Esophagus (tissue), 2 donors: ENCODE measurements around the gene EPN3. TPM values are rescaled to one million over a fixed set of nuclear protein-coding genes. Genes with fewer than 3 reads are reported as not detected.
A peak's percentile ranks its signal among the peaks of the same experiment; 100 is the strongest.

Source experiments
- H3K27ac ChIP-seq, 2 donors: one replicate each; pipeline ENCODE4 v1.5.1; 2013; ENCODE audit warnings: low read depth in 2 of 2, mild to moderate bottlenecking in 2 of 2, inconsistent platforms in 1 of 2, low read length in 1 of 2, moderate library complexity in 1 of 2
- H3K27me3 ChIP-seq, 2 donors: one replicate each; pipeline ENCODE4 v1.6.1; 2013; ENCODE audit warnings: low read length in 2 of 2, control low read depth in 1 of 2, mild to moderate bottlenecking in 1 of 2; ENCODE audit not compliant: insufficient read depth in 2 of 2, control insufficient read depth in 1 of 2
- H3K36me3 ChIP-seq, 2 donors: one replicate each; pipeline ENCODE4 v1.6.1; 2013; ENCODE audit warnings: low read length in 1 of 2; ENCODE audit not compliant: control insufficient read depth in 2 of 2, insufficient read depth in 2 of 2
- H3K4me1 ChIP-seq, 2 donors: one replicate each; pipeline ENCODE4 v1.6.1; 2013; ENCODE audit warnings: low read length in 1 of 2; ENCODE audit not compliant: control insufficient read depth in 2 of 2, insufficient read depth in 2 of 2
- H3K4me3 ChIP-seq, 2 donors: one replicate each; pipeline ENCODE4 v1.5.1; 2013; ENCODE audit warnings: low read length in 2 of 2, mild to moderate bottlenecking in 2 of 2, low read depth in 1 of 2, moderate library complexity in 1 of 2
- H3K9me3 ChIP-seq, 2 donors: one replicate each; pipeline ENCODE4 v1.6.1; 2013; ENCODE audit warnings: mild to moderate bottlenecking in 2 of 2, low read depth in 1 of 2, low read length in 1 of 2, moderate library complexity in 1 of 2; ENCODE audit not compliant: control insufficient read depth in 2 of 2, insufficient read depth in 1 of 2
- WGBS, 2 donors: extraction: QIAGEN DNeasy Blood & Tissue Kit; methylation state at CpG; one replicate each; pipeline ENCODE4 v1.1.7; 2013; 5-methylcytosine and 5-hydroxymethylcytosine counted together
- polyA plus RNA-seq, 2 donors: library from polyadenylated mRNA; stranded (reverse); fragments of 200-250 nt; gene quantifications; one replicate each; pipeline ENCODE4 v1.2.3, GENCODE V29; 2013
- donor health status: healthy with polysubstance abuse.
- donor health status: Bipolar disorder and iron deficiency.

The EPN3 gene
- polyA plus RNA-seq, 2 donors, result 40.5 to 59.8 TPM

DNA sequence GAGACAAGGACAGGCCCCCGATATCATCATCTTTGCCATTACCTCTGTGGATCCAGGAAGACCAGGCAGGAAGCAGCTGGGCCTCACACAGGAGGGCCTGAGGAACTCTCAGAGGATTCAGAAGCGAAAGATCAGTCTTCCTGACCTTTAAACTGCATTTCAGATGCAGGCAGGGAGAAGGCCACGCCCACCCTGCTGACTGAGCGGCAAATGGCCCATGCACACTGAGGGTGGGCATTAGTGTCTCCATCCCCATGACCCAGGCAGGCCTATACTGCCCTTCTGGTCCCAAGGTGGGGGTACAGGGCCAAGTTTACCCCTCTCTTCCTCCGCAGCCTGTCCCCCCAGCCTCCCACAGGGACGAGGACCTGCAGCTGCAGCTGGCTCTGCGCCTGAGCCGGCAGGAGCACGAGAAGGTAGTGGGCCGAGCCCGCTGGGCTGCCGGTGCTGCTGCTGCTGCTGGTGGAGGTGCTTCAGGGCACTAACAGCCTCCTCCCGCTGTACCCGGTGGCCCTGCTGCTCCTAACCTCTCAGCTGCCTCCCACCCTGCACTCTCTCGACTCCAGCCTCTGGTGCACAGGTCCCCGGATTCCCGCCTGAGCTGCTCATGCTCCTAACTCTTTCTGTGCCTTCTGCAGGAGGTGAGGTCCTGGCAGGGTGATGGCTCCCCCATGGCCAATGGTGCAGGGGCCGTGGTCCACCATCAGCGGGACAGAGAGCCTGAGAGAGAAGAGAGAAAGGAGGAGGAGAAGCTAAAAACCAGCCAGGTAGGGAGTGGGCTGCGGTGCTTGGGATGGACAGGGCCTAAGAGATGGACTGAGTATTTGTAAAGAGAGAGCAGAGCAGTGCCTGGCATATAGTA is 6.2 kb downstream of the EPN3 start:
- Histone ChIP-seq H3K9me3 (no peaks in the 10 kb centered on the region), H3K4me1 (peaks cover 7 to 55% of the 10 kb centered on the region in 2 donors), H3K27ac (peak overlapping the region in 1 of 2 donors; percentile 85), H3K36me3 (peaks cover 0 to 33% of the 10 kb centered on the region in 2 donors), H3K27me3 (no peaks in the 10 kb centered on the region), H3K4me3 (no peak overlapping the region)
- WGBS, 2 donors, result 62% methylated on average over 19 to 20 of the region's 20 CpGs

DNA sequence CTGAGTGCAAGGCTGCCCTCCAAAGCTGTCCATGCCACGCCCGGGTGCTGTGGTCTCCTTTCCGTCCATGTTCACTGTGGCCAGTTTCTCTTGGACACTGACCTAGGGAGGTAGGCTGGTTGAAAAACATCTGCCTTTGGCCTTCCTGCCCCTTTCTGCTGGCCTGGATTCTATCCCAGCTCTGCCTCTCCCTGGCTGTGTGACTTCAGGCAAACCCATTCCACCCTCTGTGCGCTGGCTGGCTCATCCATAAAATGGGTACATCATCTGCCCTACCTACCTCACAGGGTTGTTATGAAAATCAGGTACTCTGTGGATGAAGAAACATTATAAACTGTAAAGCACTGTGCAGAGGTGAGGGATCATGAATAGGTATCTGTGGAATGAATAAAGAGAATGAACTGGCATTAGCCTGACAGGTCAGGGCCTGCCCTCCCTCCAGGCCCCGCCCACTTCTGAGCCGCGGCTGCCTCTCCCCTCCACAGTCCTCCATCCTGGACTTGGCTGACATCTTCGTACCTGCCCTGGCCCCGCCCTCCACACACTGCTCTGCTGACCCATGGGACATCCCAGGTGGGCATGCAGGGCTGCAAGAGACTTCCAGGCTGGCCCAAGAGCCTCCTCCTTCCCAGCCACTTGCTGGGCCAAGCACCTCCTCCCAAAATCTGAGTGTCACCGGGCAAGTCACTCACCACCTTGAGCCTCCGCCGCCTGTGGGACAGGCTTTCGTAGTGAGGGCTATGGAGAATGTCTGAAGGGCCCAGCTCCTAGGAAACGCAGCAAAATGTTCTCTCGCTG is 7.4 kb downstream of the EPN3 start:
- Histone ChIP-seq H3K27ac (peak overlapping the region; percentile 57 to 86), H3K36me3 (peaks cover 0 to 33% of the 10 kb centered on the region in 2 donors), H3K9me3 (no peaks in the 10 kb centered on the region), H3K27me3 (no peaks in the 10 kb centered on the region), H3K4me3 (no peak overlapping the region), H3K4me1 (peaks cover 7 to 55% of the 10 kb centered on the region in 2 donors)
- WGBS, 2 donors, result 58 to 60% methylated on average over 15 of the region's 15 CpGs

DNA sequence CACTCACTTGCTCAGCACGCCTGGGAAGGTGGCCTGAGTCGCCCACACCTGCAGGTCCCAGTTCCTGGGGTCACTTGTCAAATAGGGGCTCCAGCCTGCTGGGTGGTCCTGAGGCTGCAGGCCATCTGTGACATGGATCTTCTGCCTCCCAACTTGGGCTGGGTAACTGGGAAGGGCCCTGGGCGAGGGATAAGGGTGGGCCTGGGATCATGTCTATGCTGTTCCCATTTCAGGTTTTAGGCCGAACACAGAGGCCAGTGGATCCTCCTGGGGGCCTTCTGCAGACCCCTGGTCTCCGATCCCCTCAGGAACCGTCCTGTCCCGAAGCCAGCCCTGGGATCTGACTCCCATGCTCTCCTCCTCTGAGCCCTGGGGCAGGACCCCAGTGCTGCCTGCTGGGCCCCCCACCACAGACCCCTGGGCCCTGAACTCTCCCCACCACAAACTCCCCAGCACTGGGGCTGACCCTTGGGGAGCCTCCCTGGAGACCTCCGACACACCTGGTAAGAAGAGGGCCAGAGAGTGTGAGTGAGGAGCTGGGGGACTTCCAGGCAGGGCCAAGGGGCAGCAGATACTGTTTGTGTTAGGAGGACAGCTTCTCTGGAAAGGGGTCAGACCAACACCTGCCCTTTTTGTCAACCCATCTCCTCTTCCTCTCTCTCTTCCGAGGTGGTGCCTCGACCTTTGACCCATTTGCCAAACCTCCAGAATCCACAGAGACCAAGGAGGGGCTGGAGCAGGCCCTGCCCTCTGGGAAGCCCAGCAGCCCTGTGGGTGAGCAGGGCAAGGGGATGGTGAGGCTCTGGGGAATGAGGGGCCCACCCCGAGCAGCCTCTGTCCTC is 8.2 kb downstream of the EPN3 start:
- H3K4me3 ChIP-seq, result no peak overlapping the region
- H3K27ac ChIP-seq, result peak overlapping the region; percentile 57 to 86
- no peaks in the 10 kb centered on the region for H3K9me3 ChIP-seq
- H3K27me3 ChIP-seq, result no peaks in the 10 kb centered on the region
- peaks cover 0 to 33% of the 10 kb centered on the region in 2 donors for H3K36me3 ChIP-seq
- WGBS, 2 donors, result 78 to 82% methylated on average over 11 of the region's 11 CpGs
- H3K4me1 ChIP-seq, result peaks cover 7 to 51% of the 10 kb centered on the region in 2 donors

DNA sequence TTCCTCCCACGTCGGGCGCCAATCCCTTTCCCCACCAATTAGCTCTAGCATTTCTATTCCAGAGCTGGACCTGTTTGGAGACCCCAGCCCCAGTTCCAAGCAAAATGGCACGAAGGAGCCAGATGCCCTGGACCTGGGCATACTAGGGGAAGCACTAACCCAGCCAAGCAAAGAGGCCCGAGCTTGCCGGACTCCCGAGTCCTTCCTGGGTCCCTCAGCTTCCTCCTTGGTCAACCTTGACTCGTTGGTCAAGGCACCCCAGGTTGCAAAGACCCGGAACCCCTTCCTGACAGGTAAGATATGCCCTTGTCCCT is 8.8 kb downstream of the EPN3 start:
- peaks cover 7 to 50% of the 10 kb centered on the region in 2 donors for H3K4me1 ChIP-seq
- peak overlapping the region; percentile 39 to 52 for H3K4me3 ChIP-seq
- H3K9me3 ChIP-seq, result no peaks in the 10 kb centered on the region
- H3K27ac ChIP-seq, result peak overlapping the region; percentile 82 to 86
- H3K36me3 ChIP-seq, result peaks cover 0 to 30% of the 10 kb centered on the region in 2 donors
- no peaks in the 10 kb centered on the region for H3K27me3 ChIP-seq
- WGBS, 2 donors, result 57 to 62% methylated on average over 9 of the region's 9 CpGs

DNA sequence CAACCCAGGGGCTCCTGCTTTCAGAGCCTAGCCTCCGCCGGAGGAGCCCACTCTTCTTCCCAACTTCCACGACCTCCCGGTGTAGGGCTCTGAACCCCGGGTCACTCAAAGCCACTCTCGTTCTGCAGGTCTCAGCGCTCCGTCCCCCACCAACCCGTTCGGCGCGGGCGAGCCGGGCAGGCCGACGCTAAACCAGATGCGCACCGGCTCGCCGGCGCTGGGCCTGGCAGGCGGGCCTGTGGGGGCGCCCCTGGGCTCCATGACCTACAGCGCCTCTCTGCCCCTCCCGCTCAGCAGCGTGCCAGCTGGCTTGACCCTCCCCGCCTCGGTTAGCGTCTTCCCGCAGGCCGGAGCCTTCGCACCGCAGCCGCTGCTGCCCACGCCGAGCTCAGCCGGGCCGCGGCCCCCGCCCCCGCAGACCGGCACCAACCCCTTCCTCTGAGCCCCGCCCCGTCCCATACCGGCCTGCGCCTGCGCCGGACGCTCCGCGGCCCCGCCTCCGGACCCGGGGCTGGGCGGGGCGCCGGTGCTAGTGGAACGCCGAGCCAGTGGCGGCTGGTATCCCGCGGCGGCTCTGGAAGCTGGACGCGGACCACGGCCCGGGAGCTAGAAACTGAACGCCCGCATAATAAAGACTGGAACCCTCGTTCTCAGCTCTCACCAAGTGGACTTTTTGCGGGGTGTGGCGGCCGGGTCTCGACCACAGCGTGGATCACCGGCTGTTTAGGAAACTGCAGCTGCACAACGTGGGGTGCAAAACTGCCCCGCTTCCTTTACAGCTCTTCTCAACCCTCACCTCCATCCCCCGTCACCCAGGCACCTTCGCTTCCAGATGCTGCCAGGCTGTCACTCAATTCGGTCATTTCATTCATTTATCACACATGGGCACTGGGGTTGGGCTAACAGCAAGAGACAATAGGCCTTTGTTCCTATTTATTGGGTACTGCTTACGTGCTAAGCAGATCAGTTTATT is 9.5 kb downstream of the EPN3 start:
- Histone ChIP-seq H3K27me3 (no peaks in the 10 kb centered on the region), H3K36me3 (peaks cover 0 to 24% of the 10 kb centered on the region in 2 donors), H3K4me1 (peaks cover 7 to 49% of the 10 kb centered on the region in 2 donors), H3K9me3 (no peaks in the 10 kb centered on the region), H3K4me3 (peak overlapping the region; percentile 39 to 52), H3K27ac (peak overlapping the region; percentile 82 to 86)
- WGBS, 2 donors, result 3% methylated on average over 69 to 82 of the region's 82 CpGs

DNA sequence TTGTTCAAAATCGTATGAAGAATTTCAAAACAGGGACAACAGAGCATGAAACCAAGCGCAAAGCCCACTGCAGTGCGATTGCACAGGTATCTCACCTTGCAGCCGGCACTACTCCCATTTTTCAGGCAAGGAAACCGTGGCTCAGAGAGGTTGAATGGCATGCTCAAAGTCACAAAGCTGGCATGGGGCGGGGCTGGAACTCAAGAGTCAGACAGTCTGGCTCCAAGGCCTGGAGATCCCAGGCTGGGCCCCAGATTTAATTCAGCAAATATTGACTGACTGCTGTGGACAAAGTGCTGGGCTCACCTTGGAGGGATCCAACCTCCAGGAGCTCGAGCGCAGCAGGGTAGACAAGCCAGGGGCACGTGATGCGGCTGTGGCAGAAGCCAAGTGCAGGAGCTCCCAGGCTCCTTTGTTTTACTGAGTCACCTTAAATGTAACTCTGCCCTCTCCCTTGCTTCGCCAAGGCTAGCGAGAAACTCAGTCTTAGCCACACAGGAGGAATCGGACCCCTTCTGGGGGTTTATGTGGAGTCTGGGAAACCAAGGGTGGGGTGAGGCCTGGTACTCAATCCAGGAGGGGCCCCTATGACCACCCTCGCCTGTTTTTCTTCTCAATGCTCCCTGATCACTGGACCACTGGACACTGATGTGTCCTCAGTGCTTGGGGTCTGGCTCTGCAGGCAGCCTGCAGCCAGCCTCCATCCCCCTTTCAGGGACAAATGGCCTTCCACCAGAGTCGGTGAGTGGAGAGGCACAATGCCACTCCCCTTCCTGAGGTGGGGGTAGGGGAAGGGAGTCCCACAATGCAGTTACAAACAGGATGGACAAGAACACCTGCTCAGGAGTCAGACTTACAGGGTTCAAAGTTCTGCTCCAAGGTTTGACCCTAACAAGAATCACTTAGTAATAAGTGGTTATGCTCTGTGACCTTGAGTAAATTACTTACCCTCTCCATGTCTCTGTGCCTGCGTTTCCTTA is 10.6 kb downstream of the EPN3 start:
- Histone ChIP-seq H3K9me3 (no peaks in the 10 kb centered on the region), H3K27ac (peak overlapping the region; percentile 82 to 84), H3K36me3 (peaks cover 0 to 16% of the 10 kb centered on the region in 2 donors), H3K4me3 (no peak overlapping the region), H3K4me1 (peaks cover 14 to 46% of the 10 kb centered on the region in 2 donors), H3K27me3 (no peaks in the 10 kb centered on the region)
- 49 to 63% methylated on average over 16 of the region's 16 CpGs for WGBS, 2 donors

DNA sequence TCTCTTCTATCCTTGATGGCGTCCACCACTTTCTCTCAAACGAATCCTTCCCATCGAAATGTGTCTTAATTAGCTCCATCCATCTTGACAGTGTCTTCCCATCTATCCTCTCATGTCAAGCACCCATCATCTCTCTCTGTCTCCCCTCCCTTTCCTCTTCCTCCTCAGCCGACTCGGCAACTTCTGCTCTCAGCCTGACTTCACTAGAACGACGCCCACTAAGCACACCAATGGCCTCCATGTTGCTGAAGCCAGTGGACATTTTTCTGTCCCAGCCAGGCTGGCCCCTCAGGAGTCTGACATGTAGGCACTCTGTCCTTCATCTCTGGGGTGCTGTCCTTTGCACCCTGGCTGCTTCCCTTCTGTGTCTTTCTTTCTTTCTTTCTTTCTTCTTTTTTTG is 12.0 kb downstream of the EPN3 start:
- Histone ChIP-seq H3K36me3 (peaks cover 0 to 8% of the 10 kb centered on the region in 2 donors), H3K4me3 (no peak overlapping the region), H3K9me3 (no peaks in the 10 kb centered on the region), H3K4me1 (peaks cover 14 to 34% of the 10 kb centered on the region in 2 donors), H3K27me3 (no peaks in the 10 kb centered on the region), H3K27ac (no peak overlapping the region)
- 61 to 72% methylated on average over 7 of the region's 7 CpGs for WGBS, 2 donors

DNA sequence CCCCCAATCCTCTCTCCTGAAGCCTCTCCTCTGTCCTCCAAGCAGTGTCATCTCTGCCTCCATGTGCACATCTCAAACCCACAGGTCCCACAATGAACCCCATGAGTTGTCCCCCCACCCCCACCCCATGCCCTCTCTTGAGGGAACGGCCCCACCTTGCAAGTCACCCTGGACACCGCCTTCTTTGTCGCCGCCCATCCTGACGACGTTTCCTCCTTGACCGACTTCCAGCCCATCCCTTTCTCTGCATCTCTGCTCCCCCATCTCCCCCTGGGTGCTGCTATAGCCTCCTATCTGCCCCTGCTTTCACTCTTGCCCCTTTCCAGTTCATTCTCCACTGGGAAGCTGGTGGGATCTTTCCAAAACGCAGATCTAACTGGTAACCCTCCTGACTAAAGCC is 12.8 kb downstream of the EPN3 start:
- no peaks in the 10 kb centered on the region for H3K9me3 ChIP-seq
- H3K4me3 ChIP-seq, result no peak overlapping the region
- H3K36me3 ChIP-seq, result peaks cover 0 to 6% of the 10 kb centered on the region in 2 donors
- no peak overlapping the region for H3K27ac ChIP-seq
- peaks cover 14 to 28% of the 10 kb centered on the region in 2 donors for H3K4me1 ChIP-seq
- no peaks in the 10 kb centered on the region for H3K27me3 ChIP-seq
- WGBS, 2 donors, result 27 to 38% methylated on average over 8 of the region's 8 CpGs
